GM19099 (cell line): ENCODE measurements around the gene ZNF576.

ENCODE experiments used
- POLR2A ChIP-seq: IDR thresholded peaks from 3 replicates; pipeline ENCODE4 v1.6.1; 2011; ENCODE audit warnings: low read depth; ENCODE audit not compliant: insufficient read length; ENCODE audit errors: extremely low read depth

The ZNF576 gene

GRCh38 chr19:43591904-43592772 lies 4.3 kb upstream of the ZNF576 start:
- no peak for TF ChIP-seq POLR2A

GRCh38 chr19:43592800-43593350 lies 3.5 kb upstream of the ZNF576 start:
- no peak for TF ChIP-seq POLR2A

- no peak for TF ChIP-seq POLR2A
Measured at GRCh38 chr19:43594081-43594697, 2.2 kb upstream of the ZNF576 start.

DNA sequence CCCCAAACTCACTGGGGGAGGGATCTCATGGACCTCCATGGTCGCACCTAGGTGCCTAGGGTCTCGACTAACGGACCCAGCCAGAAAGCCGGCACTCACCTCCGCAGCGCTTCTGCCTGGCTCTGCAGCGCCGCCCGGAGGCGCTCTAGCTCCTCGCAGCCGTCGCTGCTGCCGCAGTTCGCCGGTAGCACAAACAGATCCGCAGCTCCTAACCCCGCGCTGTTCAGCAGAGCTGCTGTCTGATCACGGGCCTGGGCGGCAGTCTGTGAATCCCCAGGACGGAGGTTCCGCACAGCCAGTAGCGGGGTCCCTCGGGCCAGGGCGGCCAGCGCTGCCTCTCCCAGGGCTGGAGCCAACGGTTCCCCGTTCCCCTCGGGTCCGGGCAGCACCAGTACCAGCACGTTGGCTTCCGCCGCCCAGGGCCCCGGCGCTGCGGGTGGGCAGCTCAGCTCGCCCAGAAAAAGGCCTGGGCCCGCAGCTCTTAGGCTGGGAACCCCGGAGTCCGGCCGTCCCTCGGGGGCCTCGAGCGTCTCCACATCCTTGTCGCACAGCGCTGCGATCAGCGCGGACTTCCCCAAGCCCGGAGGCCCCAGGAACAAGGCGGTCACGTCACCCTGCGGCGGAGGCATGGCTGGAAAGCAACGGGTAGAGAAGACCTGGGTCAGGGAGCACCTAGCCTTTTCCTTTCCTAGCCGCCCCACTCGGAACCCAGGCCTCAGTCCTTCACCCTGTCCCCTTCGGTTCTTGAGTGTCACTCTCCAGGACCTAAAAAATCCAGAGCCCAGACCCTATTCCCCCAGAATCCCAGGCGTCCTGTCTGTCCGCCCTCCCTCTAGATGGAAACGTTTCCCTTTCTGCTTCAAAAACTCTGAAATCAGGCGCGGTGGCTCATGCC lies 1.4 kb upstream of the ZNF576 start:
- TF ChIP-seq POLR2A: peak; percentile 27

DNA sequence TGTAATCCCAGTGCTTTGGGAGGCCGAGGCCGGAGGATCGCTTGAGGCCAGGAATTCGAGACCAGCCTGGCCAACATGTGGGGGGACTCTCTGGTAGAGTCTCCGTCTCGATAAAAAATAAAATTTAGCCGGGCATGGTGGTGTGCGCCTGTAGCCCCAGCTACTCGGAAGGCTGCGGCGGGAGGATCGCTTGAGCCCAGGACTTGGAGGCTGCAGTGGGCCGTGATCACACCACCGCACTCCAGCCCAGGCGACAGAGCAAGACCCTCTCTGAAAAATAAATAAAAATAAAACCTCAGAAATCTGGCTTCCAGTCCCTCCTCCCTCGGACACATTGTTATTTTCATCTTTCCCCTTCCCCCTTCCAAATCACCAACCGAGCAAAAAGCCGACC lies 793 bp upstream of the ZNF576 start:
- no peak for TF ChIP-seq POLR2A

GRCh38 chr19:43596842-43597461 lies 557 bp downstream of the ZNF576 start:
- no peak for TF ChIP-seq POLR2A

DNA sequence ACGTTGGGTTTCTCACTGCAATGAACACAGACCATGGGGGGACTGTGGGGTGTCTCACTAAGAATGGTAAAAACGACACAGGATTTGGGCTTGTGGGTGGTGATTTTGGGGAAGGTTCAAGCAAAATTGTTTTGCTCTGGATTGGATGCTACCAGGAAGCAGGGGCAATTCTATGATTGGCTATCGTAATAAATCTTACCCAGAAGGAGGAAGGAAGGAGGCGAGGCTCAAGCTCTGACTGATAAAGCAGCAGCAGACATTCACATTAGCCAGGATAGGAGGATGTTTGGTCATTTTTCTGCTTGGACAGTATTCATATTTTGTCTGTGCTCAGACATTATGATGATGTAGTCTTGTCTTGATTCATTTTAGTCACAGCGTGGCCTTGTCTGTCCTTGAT lies 1.5 kb downstream of the ZNF576 start:
- TF ChIP-seq POLR2A: no peak

DNA sequence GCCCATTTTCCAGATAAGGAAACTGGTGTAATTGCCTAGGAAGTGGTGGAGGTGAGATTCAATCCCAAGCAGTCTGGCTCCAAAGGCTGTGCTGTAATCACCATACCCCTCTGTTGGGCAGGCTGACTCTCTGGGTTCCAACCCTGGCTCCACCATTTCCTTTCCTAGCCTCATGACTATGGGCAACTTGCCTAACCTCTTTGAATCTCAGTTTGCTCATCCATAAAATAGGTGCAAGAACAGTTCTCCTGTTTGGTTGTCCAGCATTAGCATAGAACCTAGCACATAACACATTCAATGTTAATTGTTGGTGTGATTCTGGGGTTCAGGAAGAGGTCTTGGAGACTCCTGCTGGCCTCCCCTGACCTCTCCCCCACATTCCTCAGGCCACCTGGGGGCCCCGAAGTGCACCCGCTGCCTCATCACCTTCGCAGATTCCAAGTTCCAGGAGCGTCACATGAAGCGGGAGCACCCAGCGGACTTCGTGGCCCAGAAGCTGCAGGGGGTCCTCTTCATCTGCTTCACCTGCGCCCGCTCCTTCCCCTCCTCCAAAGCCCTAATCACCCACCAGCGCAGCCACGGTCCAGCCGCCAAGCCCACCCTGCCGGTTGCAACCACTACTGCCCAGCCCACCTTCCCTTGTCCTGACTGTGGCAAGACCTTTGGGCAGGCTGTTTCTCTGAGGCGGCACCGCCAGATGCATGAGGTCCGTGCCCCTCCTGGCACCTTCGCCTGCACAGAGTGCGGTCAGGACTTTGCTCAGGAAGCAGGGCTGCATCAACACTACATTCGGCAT lies 2.2 kb downstream of the ZNF576 start:
- no peak for TF ChIP-seq POLR2A

DNA sequence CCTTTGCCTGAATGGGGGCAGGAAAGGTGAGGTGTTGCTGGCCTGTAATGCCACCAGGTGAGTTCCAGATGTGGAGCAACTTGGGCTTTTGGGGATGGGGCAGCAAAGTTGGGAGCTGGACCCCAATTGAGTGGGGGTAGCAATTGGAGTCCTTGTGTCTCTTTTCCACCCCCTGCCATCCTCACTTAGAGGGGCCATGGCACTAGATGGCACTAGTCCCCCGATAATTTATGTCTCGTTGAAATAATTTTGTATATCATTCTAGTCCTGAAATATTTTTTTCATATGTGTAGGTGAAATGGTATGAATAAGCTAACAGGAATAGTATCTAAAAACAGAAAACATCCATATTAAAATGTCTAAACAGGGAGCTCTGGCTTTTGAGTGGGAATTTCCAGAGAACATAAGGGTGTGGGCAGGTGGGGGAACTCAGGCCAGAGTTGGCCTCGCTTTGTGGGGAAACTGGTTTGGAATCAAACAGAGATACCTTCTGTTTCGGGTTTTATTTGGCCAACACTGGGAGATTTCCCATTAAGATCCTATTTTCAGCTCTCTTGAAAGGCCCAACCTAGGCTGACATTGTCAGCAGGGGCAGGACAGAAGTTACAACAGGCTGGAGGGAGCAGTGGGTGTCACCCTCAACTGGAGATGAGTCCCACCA lies 3.4 kb downstream of the ZNF576 start:
- TF ChIP-seq POLR2A: no peak

GRCh38 chr19:43605875-43606568 lies 9.6 kb downstream of the ZNF576 start:
- no peak for TF ChIP-seq POLR2A

- no peak for TF ChIP-seq POLR2A
Measured at GRCh38 chr19:43606569-43607229, 10.3 kb downstream of the ZNF576 start.
